GM19328 (cell line): Measurements from ENCODE around the gene C19orf18.

Experiments
- ATAC-seq: cut with Tn5 transposase; IDR thresholded peaks from one replicate; pipeline ENCODE4 v1.9.1; 2021; ENCODE audit warnings: mild to moderate bottlenecking, moderate library complexity; ENCODE audit not compliant: unreplicated experiment

The C19orf18 gene

GRCh38 chr19:57949296-57949695 is 25.0 kb downstream of the C19orf18 start:
- ATAC-seq: no peak

GRCh38 chr19:57947419-57948134 is 26.8 kb downstream of the C19orf18 start, which contains the start of gene ZNF256:
Gene ZNF256, minus strand, starts transcription at chr19:57947706. Its CDS starts 232 bp downstream, at chr19:57947474.
- peak; percentile 85 for ATAC-seq

DNA sequence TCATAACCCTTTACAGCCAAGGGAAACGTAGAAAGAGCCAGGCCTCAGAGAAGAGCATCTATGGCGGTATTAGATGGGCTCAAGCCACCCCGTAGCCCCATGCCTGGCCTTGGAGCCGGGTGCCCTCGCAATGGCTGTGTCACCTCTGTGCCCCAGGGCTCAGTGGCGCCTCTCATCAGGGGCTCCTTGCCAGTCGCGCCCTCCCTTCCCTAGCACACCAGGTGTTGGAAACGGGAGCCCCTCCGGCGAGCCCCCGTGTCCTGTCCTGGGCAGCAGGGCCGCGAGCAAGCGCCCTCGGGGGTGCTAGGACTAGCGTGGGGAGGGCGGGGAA is 27.3 kb downstream of the C19orf18 start:
- peak; percentile 22 for ATAC-seq

GRCh38 chr19:57946316-57946715 is 28.0 kb downstream of the C19orf18 start:
- ATAC-seq: no peak

DNA sequence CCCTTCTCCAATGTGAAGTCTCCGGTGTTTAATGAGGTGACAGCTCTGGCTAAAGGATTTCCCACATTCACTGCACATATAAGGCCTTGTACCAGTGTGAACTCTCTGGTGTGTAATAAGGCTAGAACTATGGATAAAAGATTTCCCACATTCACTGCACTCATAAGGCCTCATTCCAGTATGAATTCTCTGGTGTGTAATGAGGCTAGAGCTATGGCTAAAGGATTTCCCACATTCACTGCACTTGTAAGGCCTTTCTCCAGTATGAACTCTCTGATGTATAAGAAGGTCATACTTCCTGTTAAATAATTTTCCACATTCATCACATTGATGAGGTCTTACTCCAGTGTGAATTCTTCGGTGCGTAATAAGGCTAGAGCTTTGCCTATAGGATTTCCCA is 32.7 kb downstream of the C19orf18 start:
- ATAC-seq: no peak

DNA sequence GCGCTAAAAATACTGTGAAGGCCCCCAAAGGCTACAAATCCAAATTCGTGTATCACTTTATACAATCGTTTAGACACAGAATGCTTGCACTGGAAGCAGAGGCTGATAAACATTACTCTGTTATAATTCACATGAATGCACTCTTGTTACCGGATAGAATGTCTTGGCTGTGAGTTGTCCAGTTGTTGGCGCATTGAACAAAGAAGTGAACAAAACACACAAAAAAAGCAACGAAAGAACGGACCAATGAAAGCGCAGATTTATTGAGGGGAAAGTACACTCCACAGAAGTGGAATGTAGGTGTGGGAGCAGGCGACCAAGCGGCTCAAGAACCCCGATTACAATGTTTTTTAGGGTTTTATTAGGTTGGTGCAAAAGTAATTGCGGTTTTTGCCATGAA is 38.6 kb downstream of the C19orf18 start:
- no peak for ATAC-seq

- ATAC-seq: no peak
These were observed 39.3 kb downstream of the C19orf18 start, which contains the start of gene ZNF418 for GRCh38 chr19:57934820-57935665. Gene ZNF418, minus strand, starts transcription at chr19:57935402. Its CDS starts 1,580 bp downstream, at chr19:57933822.

- no peak for ATAC-seq
These were observed 46.7 kb downstream of the C19orf18 start for GRCh38 chr19:57927587-57927986.

- peak; percentile 87 for ATAC-seq
These were observed 58.0 kb downstream of the C19orf18 start, which contains the start of gene ZNF417 for GRCh38 chr19:57916168-57916995. Gene ZNF417, minus strand, starts transcription at chr19:57916592. Its CDS starts 181 bp downstream, at chr19:57916411.

- no peak for ATAC-seq
These were observed 59.8 kb downstream of the C19orf18 start for GRCh38 chr19:57914531-57914930.
